Measurements from ENCODE around the gene C16orf96. TPM values are rescaled to one million over a fixed set of nuclear protein-coding genes. Genes with fewer than 3 reads are reported as not detected.

The C16orf96 gene
- total RNA-seq, 1 experiment from 2014 or later, result 1.4 TPM

- Histone ChIP-seq H2AFZ (ENCODE audit: low read length) (no peak overlapping the region), H2BK15ac (ENCODE audit: low read depth, low read length) (no peak overlapping the region), H3K23ac (ENCODE audit: insufficient read length, low read depth, low read length) (no peak overlapping the region), H2BK5ac (ENCODE audit: insufficient read length, low read length) (no peak overlapping the region), H4K5ac (ENCODE audit: insufficient read length, low read depth, low read length) (no peak overlapping the region), H3K4ac (ENCODE audit: low read depth, low read length) (no peak overlapping the region), H3K27me3 (ENCODE audit: insufficient read depth, low read length) (no peaks in the 10 kb centered on the region), H3K79me1 (ENCODE audit: insufficient read depth, low read depth, low read length, poor library complexity, severe bottlenecking) (no peaks in the 10 kb centered on the region), H2BK12ac (ENCODE audit: insufficient read length, low read depth, low read length) (no peak overlapping the region), H3K14ac (ENCODE audit: insufficient read depth, low read length) (no peak overlapping the region), H3K4me1 (ENCODE audit: insufficient read depth, low read length) (no peaks in the 10 kb centered on the region), H3K18ac (ENCODE audit: insufficient read length, low read depth, low read length) (no peak overlapping the region), H4K91ac (ENCODE audit: insufficient read length, low read depth, low read length) (no peak overlapping the region), H3K27ac (ENCODE audit: insufficient read length, low read depth, low read length) (no peak overlapping the region), H4K8ac (replicated peaks; ENCODE audit: insufficient read length, low read depth, low read length) (no peak overlapping the region), H2BK120ac (ENCODE audit: low read depth, low read length, poor library complexity, severe bottlenecking) (no peak overlapping the region), H3K9me3 (ENCODE audit: control insufficient read depth, low read depth, low read length) (no peaks in the 10 kb centered on the region), H2AK5ac (ENCODE audit: insufficient read length, low read length) (no peak overlapping the region), H3K9ac (ENCODE audit: extremely low read depth, insufficient read length, low read length) (no peak overlapping the region), H3K79me2 (ENCODE audit: insufficient read depth, low read length) (no peaks in the 10 kb centered on the region; the same call in 1 of the 2 replicates), H2BK20ac (ENCODE audit: low read depth, low read length, poor library complexity, severe bottlenecking) (no peak overlapping the region), H3K23me2 (ENCODE audit: insufficient read length, low read depth, low read length, poor library complexity, severe bottlenecking) (no peaks in the 10 kb centered on the region), H3K56ac (ENCODE audit: insufficient read length, low read depth, low read length) (no peak overlapping the region), H3T11ph (ENCODE audit: low read length) (no peak overlapping the region), H4K20me1 (ENCODE audit: control insufficient read depth, insufficient read depth, insufficient read length) (no peaks in the 10 kb centered on the region), H3K4me2 (ENCODE audit: insufficient read depth, insufficient read length, low read length) (no peak overlapping the region)
- TF ChIP-seq CTCF (conservative IDR thresholded peaks at IDR 0.05), result no peak
- no peaks in the 10 kb centered on the region; a peak in 2 of 5 replicates for H3K9me3 Mint-ChIP-seq
- no peak for DNase-seq
- no peaks in the 10 kb centered on the region for H3K27me3 Mint-ChIP-seq (ENCODE audit: low read depth)
- peaks cover 17 to 38% (median 28%) of the 10 kb centered on the region in 3 experiments; a peak in 6 of 7 replicates for H3K36me3 Mint-ChIP-seq (ENCODE audit: insufficient read depth in 1 of 3, low read depth in 3 of 3)
- no peaks in the 10 kb centered on the region for H3K4me1 Mint-ChIP-seq
- no peak overlapping the region for H3K4me3 Mint-ChIP-seq
- 0 out of 7 replicates have a peak overlapping the region, but pooled peaks of 2 of the 3 experiments have one; percentile 27 to 28 for H3K27ac Mint-ChIP-seq
- no CpG with 5 or more reads among the region's 13 CpGs for WGBS (ENCODE audit: extremely low coverage, insufficient read length, low lambda C conversion rate)
Measured at GRCh38 chr16:4648917-4649316, 92.8 kb downstream of the C16orf96 start.
